Measurements from ENCODE around the gene INHBB. TPM values are rescaled to one million over a fixed set of nuclear protein-coding genes. Genes with fewer than 3 reads are reported as not detected.
"Not testable (repeated sequence)": the region's sequence is repeated elsewhere in the genome, so short reads cannot be mapped to it uniquely, and the experiment has no call there.

INHBB gene
- 2.4 and 13.9 TPM in 2 replicates for total RNA-seq

DNA sequence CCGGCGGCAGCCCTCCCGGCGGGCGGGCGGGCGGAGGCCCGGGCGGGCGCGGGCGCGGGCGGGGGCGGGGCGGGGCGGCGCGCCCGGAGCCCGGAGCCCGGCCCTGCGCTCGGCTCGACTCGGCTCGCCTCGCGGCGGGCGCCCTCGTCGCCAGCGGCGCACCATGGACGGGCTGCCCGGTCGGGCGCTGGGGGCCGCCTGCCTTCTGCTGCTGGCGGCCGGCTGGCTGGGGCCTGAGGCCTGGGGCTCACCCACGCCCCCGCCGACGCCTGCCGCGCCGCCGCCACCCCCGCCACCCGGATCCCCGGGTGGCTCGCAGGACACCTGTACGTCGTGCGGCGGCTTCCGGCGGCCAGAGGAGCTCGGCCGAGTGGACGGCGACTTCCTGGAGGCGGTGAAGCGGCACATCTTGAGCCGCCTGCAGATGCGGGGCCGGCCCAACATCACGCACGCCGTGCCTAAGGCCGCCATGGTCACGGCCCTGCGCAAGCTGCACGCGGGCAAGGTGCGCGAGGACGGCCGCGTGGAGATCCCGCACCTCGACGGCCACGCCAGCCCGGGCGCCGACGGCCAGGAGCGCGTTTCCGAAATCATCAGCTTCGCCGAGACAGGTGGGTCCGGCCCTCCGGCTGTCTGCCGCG is at the start of gene INHBB:
INHBB (plus strand) TSS at position 111 of the 641 bp plus-strand sequence; CDS start at position 164, 53 bp downstream.
- no peak for DNase-seq (ENCODE audit: extremely low read depth, low read depth, low spot score)

DNA sequence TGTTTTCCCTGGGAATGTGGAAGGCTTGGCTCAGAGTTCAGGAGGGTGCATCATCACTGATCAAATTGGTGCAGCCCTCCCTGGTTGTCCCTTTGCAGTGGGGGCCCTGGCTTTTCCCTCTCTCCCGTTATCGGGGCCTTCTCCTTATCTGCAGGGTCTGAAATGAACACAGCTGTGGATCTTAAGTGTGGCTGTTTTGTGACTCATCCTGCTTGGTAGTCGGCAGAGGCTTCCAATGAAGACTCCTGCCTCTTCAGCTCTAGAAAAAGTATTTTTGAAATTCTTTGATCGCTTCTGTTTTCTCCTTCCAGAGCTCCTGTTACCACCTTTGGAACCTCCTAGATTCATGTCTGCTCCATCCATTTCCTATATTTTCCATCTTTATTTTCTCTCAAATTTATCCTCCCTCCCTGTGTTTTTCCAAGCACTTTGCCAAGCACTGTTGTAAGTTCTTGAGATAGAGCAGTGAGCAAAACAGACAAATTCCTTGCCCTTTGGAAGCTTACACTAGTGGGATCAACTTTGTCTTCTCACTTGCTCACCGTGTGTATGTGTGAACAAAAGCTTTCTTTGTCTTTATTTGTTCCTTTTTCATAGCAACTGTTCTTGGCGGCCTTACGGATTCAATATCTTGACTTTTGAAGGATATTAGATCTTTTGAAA is 47.6 kb upstream of the INHBB start:
- DNase-seq (ENCODE audit: extremely low read depth, low read depth, low spot score): no peak

DNA sequence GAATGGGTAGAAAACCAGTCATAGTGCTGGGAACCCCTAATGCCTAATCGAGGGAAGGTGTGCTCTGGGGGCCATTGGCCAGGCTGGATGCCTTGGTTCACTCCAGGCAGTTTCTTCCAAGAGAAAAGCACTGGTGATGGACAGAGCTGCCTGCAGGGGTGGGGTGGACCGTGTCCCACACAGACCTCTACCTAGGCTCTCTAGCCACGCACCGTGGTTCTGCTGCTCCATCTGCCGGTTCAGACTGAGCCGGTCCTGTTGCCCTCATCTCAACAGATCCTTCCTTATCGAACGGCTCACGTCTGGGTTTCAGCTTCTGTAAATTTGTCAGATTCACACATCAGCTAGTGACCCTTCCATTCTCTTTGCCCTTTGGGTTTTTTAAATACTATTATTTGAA is 46.9 kb upstream of the INHBB start:
- DNase-seq (ENCODE audit: extremely low read depth, low read depth, low spot score): no peak

DNA sequence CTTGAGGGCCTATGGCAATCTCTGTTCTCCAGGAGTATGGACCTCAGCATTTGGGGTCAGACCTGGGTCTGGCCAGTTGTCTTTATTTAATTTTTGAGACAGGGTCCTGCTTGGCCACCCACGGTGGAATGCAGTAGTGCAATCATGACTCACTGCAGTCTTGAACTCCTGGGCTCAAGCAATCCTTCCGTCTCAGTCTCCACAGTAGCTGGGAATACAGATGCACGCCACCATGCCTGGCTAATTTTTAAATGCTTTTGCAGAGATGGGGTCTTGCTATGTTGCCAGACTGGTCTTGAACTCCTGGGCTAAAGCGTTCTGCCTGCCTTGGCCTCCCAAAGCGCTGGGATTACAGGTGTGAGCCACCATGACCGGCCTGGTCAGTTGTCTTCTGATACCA is 46.4 kb upstream of the INHBB start:
- no peak for DNase-seq (ENCODE audit: extremely low read depth, low read depth, low spot score)

DNA sequence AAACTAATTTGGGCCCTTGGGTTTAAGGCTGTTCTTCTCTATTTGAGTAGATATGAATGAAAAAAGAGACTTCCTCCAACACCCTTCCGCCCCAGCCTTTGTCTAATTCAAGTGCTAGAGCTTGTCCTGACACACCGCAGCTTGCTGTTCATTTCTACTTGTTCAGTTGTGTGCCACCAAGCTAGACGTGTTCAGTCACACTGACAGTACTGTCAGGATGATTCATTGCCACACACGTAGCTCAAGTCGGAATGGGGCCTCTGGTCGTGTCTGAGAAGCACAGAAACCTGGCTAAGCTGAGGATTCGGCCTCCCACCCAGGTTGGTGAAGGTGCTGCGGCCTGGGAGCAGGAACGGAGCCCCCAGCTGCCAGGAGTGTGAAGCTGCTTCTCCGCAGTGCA is 45.6 kb upstream of the INHBB start:
- no peak for DNase-seq (ENCODE audit: extremely low read depth, low read depth, low spot score)

DNA sequence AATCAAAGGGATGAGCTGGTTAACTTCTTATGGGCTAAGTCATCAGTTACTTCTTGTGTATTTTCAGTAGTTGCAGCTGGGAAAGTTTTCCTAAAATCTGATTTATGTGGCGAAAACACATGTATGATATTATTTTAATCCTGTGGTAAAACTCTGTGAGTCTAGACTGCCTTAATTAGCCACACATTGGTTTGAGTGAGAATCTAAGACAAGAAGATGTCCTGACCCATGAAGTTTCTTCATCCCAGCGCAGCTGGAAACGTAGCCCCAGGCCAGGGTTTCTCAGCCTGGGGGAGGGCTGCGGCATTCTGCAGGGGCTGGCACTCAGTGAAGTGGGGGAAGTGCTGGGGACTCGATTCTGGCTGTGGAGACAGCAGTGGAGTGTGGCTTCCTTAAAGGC is 44.7 kb upstream of the INHBB start:
- no peak for DNase-seq (ENCODE audit: extremely low read depth, low read depth, low spot score)

DNA sequence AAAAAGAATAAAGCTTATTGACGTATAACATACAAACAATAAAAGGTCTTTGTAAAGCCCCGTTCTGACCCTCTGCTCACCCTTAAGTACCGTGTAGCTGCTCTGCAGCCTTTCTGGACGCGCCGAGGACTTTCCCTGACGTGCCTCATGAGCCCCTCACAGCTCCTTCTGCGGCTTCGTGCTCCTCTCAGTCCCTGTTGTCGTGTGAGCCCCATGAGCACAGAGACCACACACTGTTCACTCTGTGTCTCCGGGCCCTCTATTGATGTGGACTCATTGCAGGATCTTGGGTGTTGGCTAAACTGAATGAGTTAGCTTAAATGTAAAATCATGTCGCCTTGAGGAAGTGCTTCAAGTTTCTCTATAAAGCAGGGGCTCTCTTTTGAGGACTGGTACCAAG is 43.6 kb upstream of the INHBB start:
- DNase-seq (ENCODE audit: extremely low read depth, low read depth, low spot score): no peak

DNA sequence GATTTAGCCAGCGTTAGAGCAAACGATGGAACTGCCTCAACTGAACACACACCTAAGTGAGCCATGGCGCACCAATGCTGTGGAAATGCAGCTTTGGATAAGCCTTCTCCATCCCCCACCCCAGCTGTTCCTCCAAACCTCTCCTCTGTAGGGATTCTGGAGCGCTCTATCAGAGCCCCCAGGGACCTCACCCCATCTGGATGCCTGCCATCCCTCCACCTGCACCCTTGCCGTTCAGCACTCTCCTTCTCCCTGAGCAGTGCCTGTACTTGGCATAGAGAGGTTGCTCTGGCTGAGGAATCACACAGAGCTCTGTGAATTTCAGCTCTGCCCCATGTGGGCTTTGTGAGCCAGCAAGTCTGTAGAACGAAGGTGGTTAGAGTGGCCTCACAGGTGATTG is 42.8 kb upstream of the INHBB start:
- no peak for DNase-seq (ENCODE audit: extremely low read depth, low read depth, low spot score)

DNA sequence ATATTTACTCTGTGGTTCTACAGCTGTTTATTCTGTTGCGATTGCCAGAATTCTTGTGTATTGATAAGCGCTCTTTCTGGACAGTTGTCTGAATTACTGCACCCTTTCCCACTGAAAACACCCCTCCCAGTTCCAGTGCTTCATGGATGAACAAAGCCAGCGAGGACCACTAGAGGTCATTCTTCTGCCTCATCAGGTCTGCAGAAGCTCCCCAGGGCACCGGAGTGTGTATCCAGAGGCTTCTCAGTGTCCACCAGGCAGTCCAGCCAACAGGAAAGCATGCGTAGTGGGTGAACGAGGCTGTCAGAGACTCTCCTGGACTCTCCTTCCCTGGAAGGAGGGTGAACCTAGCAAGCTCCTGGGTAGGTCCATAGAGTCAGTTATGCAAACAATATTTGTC is 40.6 kb upstream of the INHBB start:
- DNase-seq (ENCODE audit: extremely low read depth, low read depth, low spot score): no peak

DNA sequence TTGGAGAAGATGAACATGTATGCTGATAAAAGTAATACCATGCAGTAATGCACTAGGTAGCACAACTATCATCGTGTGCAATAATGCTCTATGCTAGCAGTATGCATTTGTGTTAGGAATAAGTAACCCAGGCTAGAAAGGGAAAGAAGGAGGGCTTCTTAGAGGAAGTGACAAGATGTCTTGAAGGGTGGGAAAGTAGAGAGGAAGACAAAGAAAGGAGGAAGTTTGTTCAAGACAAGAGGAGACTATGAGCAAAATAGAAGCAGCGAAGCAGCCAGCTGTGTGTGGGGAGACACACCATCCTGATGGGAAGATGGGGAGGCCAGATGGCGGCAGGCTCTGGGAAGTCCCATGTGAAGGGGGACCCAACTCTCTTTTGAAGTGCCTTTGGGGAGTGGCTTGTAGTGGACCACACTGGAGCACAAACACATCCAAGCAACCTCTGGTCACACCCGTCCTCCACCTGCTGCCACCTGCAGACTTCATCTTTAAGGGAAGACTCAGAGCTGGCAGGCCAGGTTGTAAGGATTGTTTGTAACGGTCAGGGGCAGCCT is 39.9 kb upstream of the INHBB start:
- DNase-seq (ENCODE audit: extremely low read depth, low read depth, low spot score): no peak

DNA sequence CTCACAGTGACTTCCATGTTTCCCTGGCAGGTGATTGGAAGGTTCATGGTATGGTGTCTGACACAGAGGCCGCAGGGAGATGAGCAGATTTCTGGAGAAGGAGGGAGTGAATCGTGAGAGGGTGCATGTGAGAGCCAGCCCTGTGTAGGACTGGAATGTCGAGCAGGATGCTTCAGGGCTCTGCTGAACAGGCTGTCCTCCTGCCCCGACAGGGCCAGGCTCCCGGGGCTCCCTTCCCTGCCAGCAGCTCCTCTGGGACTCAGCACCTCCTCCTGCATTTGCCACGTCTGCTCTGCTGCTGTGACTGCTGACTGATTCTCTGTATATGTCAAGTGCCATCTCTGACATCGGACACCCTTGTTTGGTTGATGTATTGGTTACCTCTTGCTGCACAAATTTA is 38.5 kb upstream of the INHBB start:
- no peak for DNase-seq (ENCODE audit: extremely low read depth, low read depth, low spot score)

DNA sequence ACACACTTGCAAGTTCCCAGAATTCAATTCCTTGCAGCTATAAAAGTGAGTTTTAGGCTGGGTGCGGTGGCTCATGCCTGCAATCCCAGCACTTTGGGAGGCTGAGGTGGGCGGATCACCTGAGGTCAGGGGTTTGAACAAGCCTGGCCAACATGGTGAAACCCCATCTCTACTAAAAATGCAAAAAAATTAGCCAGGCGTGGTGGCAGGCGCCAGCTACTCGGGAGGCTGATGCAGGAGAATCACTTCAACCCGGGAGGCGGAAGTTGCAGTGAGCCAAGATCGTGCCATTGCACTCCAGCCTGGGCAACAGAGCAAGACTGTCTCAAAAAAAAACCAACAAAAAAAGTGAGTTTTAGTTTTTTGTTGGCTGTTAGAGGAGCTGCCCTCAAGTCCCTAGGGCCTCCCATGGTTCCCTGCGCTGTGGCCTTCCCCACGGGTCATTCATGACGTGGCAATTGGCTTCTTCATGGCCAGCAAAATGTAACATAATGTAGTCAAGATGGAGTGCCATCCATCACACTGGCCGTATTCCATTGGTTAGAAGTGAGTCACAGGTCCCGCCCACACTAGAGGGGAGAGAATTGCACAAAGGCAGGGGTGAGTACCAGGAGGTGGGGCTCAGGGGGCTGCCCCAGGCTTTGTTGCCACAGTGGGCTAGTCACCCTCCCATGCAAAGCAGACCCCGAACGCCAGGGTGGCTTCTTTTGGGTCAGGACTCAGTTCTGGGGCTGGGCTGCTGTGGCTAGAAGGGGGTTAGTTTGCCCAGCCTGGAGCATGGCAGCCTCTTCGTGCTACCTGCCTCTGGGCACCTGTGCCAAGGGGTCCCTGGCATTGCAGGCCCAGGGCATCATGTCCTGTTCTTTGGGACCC is 37.7 kb upstream of the INHBB start:
- no peak for DNase-seq (ENCODE audit: extremely low read depth, low read depth, low spot score)

DNA sequence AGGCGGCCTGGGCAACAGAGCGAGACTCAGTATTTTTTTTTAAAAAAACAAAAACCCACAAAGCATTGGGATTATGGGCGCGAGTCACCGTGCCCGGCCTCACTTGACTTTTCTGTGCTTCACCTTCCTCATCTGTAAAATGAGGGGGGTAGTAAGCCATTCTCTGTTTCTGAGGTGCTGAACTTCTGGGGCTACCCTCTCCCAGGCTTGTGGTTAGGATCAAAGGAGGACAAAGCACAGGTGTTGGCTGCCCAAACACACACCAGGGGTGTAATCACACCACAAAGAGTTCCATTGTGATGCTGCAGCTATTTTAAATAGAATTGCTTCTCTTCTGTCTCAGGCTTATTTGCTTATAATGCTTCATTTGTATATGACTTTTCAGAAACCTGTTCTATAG is 35.8 kb upstream of the INHBB start:
- no peak for DNase-seq (ENCODE audit: extremely low read depth, low read depth, low spot score)

DNA sequence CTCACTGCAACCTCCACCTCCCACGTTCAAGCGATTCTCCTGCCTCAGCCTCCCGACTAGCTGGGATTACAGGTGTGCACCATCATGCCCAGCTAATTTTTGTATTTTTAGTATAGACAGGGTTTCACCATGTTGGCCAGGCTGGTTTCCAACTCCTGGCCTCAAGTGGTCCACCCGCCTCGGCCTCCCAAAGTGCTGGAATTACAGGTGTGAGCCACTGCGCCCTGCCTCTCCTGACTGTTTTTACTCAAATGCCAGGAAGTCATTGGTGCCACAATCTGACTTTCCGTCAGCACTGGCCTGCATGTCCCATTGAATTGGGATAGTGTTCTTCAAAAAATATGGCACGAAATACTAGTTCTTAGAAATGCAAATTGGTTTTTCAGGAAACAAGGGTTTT is 35.1 kb upstream of the INHBB start:
- DNase-seq (ENCODE audit: extremely low read depth, low read depth, low spot score): not testable (repeated sequence)

DNA sequence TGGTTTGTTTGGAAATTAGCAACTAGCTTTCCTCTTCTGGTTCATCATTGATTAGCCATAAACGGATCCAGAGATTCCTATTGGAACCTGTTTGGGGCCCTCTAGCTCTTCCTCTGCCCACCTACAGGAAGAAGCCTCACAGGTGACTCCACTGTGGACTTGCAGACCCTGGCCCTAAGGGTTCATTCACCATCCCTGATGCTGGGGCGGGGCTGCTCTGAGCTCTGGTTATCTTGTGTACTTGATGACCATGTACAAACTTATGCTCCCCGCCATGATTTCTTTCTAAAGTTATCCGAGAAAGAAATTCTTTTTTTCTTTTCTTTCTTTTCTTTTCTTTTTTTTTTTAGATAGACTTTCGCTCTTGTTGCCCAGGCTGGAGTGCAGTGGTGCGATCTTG is 33.9 kb upstream of the INHBB start:
- DNase-seq (ENCODE audit: extremely low read depth, low read depth, low spot score): no peak

DNA sequence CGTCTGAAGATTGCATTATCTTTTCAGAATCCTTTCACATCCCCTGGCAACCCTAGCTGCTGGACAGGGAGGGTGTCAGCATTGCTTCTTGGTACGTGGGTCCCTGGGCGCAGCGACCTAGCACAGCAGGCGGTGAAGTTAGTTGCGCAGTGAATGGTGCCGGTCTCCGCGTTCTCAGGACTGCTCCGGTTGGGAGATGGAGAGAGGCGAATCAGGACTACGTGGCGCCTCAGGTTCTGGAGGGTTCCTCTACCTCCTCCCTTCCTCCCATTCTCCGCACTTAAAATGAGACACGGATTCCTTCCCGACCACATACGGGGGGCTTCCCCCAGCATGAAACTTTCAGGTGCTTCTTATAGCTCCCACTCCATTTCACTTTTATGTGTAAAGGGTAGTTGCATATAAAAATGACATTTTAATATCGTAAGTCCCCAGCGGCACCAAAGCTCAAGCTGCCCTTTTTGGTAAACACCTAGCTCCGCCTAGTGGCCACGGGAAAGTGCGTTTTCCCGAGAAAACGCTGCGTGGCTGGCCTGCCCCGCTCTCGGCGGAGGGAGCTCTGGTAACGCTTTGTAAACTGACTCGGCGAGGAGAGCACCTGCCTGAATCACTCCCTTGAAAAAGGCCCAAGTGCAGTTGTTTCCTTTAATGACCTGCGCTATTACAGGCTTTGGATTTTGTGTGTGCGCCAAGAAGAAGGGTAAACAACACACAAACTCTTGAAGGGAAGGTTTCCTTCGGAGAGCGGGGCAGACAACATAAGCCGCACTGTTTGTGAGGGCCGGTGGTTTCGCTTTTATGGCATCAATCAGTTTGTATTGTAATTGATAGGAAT is 32.9 kb upstream of the INHBB start:
- DNase-seq (ENCODE audit: extremely low read depth, low read depth, low spot score): no peak

DNA sequence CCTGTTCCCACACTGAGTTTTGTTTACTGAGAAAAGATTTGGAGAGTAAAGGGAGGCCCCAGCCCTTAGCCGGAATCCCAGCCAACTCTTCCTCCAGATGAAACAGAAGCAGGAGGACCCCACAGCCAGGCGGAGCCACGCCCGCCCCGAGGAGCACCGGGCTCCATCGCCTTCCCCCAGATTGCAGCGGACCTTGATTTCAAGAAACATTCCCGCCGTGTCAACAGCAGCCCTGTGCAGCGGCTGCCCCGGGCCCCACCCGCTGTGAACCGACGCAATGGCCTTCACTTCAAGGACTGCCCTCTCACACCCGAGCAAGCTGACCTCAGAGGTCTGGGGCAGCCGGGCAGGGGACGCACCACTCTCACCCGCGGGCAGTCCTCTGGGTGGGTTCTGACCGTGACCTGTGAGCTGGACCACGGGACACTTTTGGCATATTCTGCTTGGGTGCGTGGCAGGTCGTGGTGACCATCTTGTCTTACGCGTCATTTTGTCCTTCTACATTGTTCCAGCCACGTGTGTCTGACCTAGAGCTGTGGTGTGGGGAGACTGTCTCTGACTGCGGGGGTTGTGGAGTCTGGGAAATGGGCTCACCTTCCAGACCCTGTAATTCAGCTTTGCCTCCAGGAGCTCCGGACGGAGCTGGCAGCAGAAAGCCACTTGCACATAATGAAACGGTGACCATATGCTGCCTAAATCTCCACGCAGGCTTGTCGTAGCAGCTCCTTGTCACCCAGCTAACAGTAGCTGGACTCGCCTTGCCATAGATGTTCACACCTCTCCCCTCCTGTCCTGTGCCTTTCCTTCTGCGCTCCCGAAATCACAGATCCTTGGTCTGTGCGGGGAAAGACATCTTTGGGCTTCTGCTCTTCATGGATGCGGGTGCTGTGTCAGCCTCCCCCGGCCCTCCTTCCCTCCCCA is 32.0 kb upstream of the INHBB start:
- no peak for DNase-seq (ENCODE audit: extremely low read depth, low read depth, low spot score)

DNA sequence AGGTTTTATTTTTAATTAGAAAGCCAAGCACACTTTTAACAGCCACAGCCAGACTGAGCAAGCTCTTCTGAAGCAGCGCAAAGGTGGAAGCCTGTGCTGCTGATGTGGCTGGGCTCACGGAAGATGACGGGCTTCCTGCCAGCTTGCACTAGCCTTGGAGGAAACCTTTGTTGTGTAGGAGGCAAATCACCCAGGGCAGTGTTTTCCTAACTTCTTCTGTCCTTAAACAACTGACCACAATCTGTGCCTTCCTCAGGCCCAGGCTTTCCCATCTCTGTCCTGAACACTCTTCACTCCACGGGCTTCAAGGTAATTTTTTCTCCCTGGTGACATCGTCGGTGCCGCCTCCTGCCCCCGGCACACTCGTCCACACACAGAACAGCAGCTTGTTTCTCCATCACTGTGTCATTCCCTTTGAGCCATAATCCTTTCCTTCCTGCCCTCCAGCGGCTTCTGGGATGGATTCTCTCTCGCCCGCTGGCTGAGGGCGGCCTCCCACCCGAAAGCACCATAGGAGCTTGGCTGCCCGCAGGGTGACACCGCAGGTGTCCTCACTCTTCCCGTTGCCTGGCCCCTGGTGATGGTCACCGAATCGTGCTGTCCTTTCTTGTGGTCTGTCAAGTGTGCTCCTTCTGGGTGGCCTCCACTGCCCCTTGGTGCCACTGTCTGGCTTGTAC is 31.1 kb upstream of the INHBB start:
- no peak for DNase-seq (ENCODE audit: extremely low read depth, low read depth, low spot score)
